Panc1 (cell line): ENCODE measurements around the gene FBXO46. TPM values are rescaled to one million over a fixed set of nuclear protein-coding genes. Genes with fewer than 3 reads are reported as not detected.
A peak's percentile ranks its signal among the peaks of the same experiment; 100 is the strongest.

Source experiments
- ATAC-seq: fragments of 200-7000 bp; cut with Tn5 transposase; 2 replicates; pipeline ENCODE4 v1.9.1; 2020; ENCODE audit warnings: mild to moderate bottlenecking, moderate library complexity
- BruUV-seq: library from RNA; stranded (reverse); fragments of 400-500 nt; replicated peaks from 2 replicates; lab custom pipeline; 2021; lab: Mats Ljungman, UMichigan
- CTCF ChIA-PET: fragments of 300-600 bp; sonication (Branson Sonifier 250); formaldehyde crosslinking; loops from one replicate; lab custom pipeline; 2022; ENCODE audit warnings: antibody characterized with exemption; lab: Charles Lee
- POLR2A ChIA-PET: fragments of 300-600 bp; sonication (Branson Sonifier 250); formaldehyde crosslinking; loops from one replicate; lab custom pipeline; 2022; ENCODE audit warnings: antibody characterized with exemption; lab: Charles Lee
- DNase-seq: peaks from one replicate; pipeline ENCODE4 v3.0.0-alpha.2; 2010; ENCODE audit warnings: low read depth, low spot score
- H3K27ac ChIP-seq: 2 replicates; pipeline ENCODE4 v1.5.1; 2011; ENCODE audit warnings: mild to moderate bottlenecking, low read length, inconsistent platforms
- H3K27me3 ChIP-seq: fragments of 200-500 bp; sonication (Bioruptor generic); 2 replicates; pipeline ENCODE4 v1.6.0; 2014; ENCODE audit warnings: low read length, inconsistent platforms; ENCODE audit not compliant: control insufficient read depth, insufficient read depth
- H3K36me3 ChIP-seq: fragments of 200-500 bp; sonication (Bioruptor generic); 2 replicates; pipeline ENCODE4 v1.5.1; 2014; ENCODE audit warnings: inconsistent platforms, mild to moderate bottlenecking, low read length, moderate library complexity; ENCODE audit not compliant: control insufficient read depth, insufficient read depth
- H3K4me1 ChIP-seq: 2 replicates; pipeline ENCODE4 v1.5.1; 2011; ENCODE audit warnings: inconsistent platforms, mild to moderate bottlenecking, low read length, moderate library complexity; ENCODE audit not compliant: control insufficient read depth, insufficient read depth
- H3K4me3 ChIP-seq, 2 experiments: 2 replicates each; pipeline ENCODE4 v1.5.1; 2011 to 2012; ENCODE audit warnings: low read depth in 2 of 2, low read length in 2 of 2, mild to moderate bottlenecking in 2 of 2, inconsistent platforms in 1 of 2, moderate library complexity in 1 of 2
- H3K9me3 ChIP-seq: fragments of 200-500 bp; sonication (Bioruptor generic); 2 replicates; pipeline ENCODE4 v1.5.1; 2014; ENCODE audit warnings: low read depth, mild to moderate bottlenecking, inconsistent platforms, low read length, moderate library complexity; ENCODE audit not compliant: control insufficient read depth, insufficient read depth
- POLR2AphosphoS5 ChIP-seq: IDR thresholded peaks from 2 replicates; pipeline ENCODE4 v1.6.1; 2012; ENCODE audit warnings: mild to moderate bottlenecking, low read depth, low read length, moderate library complexity
- SIN3A ChIP-seq: IDR thresholded peaks from 2 replicates; pipeline ENCODE4 v1.6.1; 2012; ENCODE audit warnings: low read depth, mild to moderate bottlenecking, low read length, moderate library complexity, borderline replicate concordance; ENCODE audit not compliant: insufficient read depth
- TCF7L2 ChIP-seq: IDR thresholded peaks from 2 replicates; pipeline ENCODE4 v1.6.1; 2011; ENCODE audit warnings: mild to moderate bottlenecking, low read depth, low read length, inconsistent platforms
- in situ Hi-C: cut with HindIII; loops from 2 replicates; pipeline ENCODE4 v1.10.0; 2016; ENCODE audit warnings: low sequenced_read_pairs, low pct_unique_long_range_greater_than_20kb
- intact Hi-C: fragments of 100-400 bp; cut with micrococcal nuclease; formaldehyde crosslinking; loops from one replicate; pipeline ENCODE4 v1.10.0; 2022; ENCODE audit not compliant: unreplicated experiment
- total RNA-seq: library from RNA; stranded (reverse); gene quantifications from one replicate; pipeline ENCODE4 v1.2.1, GENCODE V29; 2021; ENCODE audit not compliant: unreplicated experiment
- TF ChIP-seq, protein P1 (sequence below), 2 experiments: IDR thresholded peaks; 2 replicates each; pipeline ENCODE4 v1.6.1; 2011 to 2012; ENCODE audit warnings: low read depth in 2 of 2, control low read depth in 1 of 2, low read length in 1 of 2, mild to moderate bottlenecking in 1 of 2, moderate library complexity in 1 of 2; ENCODE audit not compliant: insufficient read depth in 1 of 2
- TF ChIP-seq, protein P2 (sequence below): fragments of 450-650 bp; IDR thresholded peaks from 2 replicates; pipeline ENCODE4 v1.5.1; 2017; ENCODE audit warnings: mild to moderate bottlenecking

The FBXO46 gene
- total RNA-seq, 1 experiment from 2014 or later = 25.1 TPM

DNA sequence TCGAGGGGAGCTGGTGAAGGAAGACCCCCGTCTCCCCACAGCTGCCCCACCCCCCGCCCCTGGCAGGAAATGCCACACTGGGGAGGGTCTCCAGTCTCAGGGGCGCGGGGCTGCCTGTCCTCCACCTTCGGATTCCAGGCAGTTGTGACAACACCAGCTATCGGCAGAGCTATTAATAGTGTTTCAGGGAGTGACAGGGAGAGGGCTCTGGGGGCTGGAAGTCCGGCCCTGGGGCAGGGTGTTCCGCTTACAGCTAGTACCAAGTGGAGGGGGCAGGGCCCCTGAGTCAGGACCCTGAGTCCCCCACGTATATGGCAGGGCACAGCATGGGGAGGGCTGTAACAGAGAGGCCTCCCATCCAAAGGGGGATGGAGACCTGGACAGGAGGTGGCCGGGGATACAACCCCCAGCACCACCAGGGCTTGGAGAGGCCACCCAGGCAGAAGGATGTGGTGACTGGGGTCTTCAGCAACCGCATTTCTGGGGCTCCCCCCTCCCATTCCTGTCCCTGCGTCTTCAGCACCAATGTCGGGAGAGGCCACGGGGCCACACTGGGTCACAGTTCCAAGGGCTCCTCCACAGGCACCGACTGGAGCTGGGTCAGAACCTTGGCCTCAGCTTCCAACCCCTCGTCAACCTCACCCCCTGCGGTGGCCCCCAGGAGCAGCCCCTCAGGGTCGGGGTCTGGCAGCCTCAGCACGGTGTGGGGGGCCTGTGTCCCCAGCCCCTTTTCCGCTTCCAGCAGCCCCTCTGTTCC lies 34.4 kb upstream of the FBXO46 start:
- Histone ChIP-seq H3K36me3 (no peaks in the 10 kb centered on the region), H3K27ac (0 out of 2 replicates have a peak overlapping the region, but pooled peaks have one; percentile 17), H3K4me3 (no peak overlapping the region), H3K9me3 (no peaks in the 10 kb centered on the region), H3K4me1 (peaks cover 22% of the 10 kb centered on the region), H3K27me3 (no peaks in the 10 kb centered on the region)
- POLR2A ChIA-PET = no interaction called here
- DNase-seq = no peak
- intact Hi-C loops = loop anchor here (10.0 kb wide), 1 partner anchor 60 kb away; no protein-coding TSS in a partner anchor
- TF ChIP-seq POLR2AphosphoS5 = no peak
- TF ChIP-seq, protein P1, sequence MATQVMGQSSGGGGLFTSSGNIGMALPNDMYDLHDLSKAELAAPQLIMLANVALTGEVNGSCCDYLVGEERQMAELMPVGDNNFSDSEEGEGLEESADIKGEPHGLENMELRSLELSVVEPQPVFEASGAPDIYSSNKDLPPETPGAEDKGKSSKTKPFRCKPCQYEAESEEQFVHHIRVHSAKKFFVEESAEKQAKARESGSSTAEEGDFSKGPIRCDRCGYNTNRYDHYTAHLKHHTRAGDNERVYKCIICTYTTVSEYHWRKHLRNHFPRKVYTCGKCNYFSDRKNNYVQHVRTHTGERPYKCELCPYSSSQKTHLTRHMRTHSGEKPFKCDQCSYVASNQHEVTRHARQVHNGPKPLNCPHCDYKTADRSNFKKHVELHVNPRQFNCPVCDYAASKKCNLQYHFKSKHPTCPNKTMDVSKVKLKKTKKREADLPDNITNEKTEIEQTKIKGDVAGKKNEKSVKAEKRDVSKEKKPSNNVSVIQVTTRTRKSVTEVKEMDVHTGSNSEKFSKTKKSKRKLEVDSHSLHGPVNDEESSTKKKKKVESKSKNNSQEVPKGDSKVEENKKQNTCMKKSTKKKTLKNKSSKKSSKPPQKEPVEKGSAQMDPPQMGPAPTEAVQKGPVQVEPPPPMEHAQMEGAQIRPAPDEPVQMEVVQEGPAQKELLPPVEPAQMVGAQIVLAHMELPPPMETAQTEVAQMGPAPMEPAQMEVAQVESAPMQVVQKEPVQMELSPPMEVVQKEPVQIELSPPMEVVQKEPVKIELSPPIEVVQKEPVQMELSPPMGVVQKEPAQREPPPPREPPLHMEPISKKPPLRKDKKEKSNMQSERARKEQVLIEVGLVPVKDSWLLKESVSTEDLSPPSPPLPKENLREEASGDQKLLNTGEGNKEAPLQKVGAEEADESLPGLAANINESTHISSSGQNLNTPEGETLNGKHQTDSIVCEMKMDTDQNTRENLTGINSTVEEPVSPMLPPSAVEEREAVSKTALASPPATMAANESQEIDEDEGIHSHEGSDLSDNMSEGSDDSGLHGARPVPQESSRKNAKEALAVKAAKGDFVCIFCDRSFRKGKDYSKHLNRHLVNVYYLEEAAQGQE (IDR thresholded peaks at IDR 0.05; ENCODE audit: insufficient read depth in 1 of 2, low read depth in 2 of 2, low read length in 1 of 2) = no peak
- TF ChIP-seq, protein P2, sequence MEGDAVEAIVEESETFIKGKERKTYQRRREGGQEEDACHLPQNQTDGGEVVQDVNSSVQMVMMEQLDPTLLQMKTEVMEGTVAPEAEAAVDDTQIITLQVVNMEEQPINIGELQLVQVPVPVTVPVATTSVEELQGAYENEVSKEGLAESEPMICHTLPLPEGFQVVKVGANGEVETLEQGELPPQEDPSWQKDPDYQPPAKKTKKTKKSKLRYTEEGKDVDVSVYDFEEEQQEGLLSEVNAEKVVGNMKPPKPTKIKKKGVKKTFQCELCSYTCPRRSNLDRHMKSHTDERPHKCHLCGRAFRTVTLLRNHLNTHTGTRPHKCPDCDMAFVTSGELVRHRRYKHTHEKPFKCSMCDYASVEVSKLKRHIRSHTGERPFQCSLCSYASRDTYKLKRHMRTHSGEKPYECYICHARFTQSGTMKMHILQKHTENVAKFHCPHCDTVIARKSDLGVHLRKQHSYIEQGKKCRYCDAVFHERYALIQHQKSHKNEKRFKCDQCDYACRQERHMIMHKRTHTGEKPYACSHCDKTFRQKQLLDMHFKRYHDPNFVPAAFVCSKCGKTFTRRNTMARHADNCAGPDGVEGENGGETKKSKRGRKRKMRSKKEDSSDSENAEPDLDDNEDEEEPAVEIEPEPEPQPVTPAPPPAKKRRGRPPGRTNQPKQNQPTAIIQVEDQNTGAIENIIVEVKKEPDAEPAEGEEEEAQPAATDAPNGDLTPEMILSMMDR = no peak
- no peak for TF ChIP-seq TCF7L2
- no peak for TF ChIP-seq SIN3A
- no peak for ATAC-seq
- TSS peak; percentile 67 for BruUV-seq
- in situ Hi-C loops = no loop called here
- CTCF ChIA-PET = no interaction called here

DNA sequence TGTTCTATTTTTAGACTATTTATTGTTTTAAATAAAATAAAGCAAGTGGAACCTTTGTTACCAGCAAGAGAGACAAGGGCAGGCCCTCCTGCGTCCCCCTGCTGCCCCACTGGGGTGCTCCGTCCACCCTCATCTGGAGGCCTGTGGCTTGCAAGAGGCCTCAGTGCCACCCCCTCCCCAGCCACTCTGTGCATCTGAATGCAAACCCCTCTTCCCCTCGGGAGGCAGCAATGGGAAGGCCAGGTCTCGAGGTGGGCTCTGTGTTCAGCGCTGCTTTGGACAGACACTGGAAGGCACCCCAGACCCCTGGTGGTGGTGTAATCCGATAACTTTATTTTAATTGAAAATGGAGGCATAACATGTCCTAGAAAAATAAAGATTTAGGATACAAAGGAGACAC lies 33.8 kb upstream of the FBXO46 start:
- CTCF ChIA-PET = no interaction called here
- in situ Hi-C loops (no loop called here), intact Hi-C loops (loop anchor here (10.0 kb wide), 1 partner anchor 60 kb away; no protein-coding TSS in a partner anchor)
- Histone ChIP-seq H3K27ac (no peak overlapping the region), H3K4me3 (no peak overlapping the region), H3K27me3 (no peaks in the 10 kb centered on the region), H3K4me1 (peaks cover 22% of the 10 kb centered on the region), H3K9me3 (no peaks in the 10 kb centered on the region), H3K36me3 (no peaks in the 10 kb centered on the region)
- DNase-seq (no peak), ATAC-seq (no peak)
- TF ChIP-seq TCF7L2 = no peak
- TF ChIP-seq, protein P1 (IDR thresholded peaks at IDR 0.05; ENCODE audit: insufficient read depth in 1 of 2, low read depth in 2 of 2, low read length in 1 of 2) = no peak
- TF ChIP-seq SIN3A = no peak
- TF ChIP-seq POLR2AphosphoS5 = 0 out of 2 replicates have a peak, but pooled peaks have one; percentile 2
- TF ChIP-seq, protein P2 = no peak
- POLR2A ChIA-PET = no interaction called here
- no TSS peak for BruUV-seq
